Activated CD4-positive, alpha-beta T cell treated with anti-CD3 and anti-CD28 coated beads, Interleukin-2, Interleukin-6, amounts not matched to agents 100 ng/mL and 50 ng/mL, durations not matched to agents 16 hours and 8 hours (primary cell): Measurements from ENCODE around the gene CELA1.
"Not testable (repeated sequence)": the region's sequence is repeated elsewhere in the genome, so short reads cannot be mapped to it uniquely, and the experiment has no call there.

Experiments
- DNase-seq: peaks from one replicate; pipeline ENCODE4 v3.0.0-alpha.2; 2020

Gene CELA1

GRCh38 chr12:51341251-51342007 is 5.0 kb downstream of the CELA1 start:
- peak; percentile 83 for DNase-seq

DNA sequence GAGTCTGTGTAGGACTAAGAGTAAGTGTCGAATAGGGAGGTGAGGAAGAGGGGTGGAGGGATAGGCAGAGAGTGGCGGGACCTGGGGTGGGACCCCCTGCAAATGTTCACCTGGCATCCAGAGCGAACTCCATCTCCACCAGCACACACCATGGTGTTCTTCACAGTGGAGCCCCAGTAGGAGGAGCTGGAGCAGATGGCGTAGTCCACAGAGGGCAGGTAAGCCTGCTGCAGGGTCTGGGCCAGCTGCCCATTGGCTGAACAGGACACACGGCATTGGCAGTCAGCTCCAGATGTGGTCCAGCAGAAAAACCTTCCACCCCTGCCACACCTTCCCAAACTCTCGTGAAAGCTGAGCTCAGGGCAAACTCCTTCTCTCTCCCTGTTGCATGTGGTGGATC is 6.7 kb downstream of the CELA1 start:
- no peak for DNase-seq

- not testable (repeated sequence) for DNase-seq
These were observed 9.1 kb downstream of the CELA1 start for GRCh38 chr12:51337336-51337735.

DNA sequence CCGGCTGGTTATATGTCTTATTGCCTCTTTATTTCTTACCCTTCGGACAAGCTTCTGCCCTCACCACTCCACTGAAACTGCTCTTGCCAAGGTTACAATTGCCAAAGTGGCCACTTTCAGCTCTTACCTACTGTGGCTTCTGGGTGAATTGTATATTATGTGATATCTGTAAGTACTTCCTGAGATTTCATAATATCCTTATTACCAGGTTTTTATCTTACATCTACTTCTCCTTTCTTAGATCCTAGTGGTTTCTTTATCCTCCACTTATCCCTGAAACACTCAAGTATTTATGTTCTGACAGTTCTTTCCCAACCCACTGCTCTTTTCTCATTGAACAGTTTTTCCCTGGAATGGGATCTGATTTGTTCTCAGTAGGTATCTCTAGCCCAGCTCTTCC is 10.5 kb downstream of the CELA1 start:
- DNase-seq: no peak

DNA sequence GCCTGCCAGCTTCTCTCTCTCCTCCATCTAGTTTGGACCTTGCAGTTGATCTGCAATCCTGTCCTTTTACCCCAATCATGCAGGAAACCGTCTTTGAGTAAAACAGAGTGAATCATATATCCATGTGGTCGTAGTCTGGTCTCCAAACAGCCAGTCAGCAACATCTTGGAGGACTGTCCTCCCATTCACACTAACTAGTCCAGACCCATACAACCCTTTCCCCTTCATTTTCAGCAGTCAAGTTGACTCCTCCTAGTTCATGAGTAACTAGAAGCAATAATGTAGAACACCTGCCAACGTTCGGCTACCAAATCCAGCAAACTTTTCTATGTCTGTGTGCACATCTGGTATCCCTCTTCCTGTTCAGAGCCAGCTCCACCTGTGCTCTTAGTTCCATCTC is 11.7 kb downstream of the CELA1 start:
- DNase-seq: no peak

DNA sequence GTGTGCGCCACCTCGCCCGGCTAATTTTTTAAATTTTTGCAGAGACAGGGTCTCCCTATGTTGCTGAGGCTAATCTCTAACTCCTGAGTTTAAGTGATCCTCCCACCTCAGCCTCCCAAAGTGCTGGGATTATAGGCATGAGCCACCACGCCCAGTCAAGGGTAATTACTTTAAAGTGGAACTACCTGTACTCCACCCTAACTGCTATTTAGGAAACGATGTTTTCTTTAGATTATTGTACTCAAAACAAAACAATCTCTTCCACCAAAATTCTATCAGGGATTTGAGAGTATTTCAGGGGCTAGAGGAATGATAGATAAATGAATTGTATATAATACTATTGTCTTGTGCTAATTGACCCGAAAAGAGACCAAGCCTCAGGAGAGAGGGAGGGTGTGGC is 12.9 kb downstream of the CELA1 start:
- DNase-seq: no peak

DNA sequence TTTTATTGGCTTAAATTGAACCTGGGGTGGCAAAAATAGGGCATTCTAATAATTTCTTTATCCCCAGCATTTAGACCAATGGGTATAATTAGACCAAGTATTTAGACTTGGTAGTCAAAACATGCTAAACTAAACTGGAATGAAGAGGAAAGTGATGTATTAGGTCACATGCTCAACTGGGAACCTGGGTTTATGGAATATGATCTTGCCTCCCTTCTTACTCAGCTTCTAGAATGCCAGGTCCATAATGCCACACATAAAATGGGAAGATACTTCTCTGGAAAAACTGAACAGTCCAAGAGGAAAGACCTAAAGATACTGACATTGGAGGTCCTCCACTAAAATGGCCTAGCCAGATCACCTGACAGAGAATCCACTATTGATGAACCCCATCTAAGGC is 16.3 kb downstream of the CELA1 start:
- DNase-seq: no peak

DNA sequence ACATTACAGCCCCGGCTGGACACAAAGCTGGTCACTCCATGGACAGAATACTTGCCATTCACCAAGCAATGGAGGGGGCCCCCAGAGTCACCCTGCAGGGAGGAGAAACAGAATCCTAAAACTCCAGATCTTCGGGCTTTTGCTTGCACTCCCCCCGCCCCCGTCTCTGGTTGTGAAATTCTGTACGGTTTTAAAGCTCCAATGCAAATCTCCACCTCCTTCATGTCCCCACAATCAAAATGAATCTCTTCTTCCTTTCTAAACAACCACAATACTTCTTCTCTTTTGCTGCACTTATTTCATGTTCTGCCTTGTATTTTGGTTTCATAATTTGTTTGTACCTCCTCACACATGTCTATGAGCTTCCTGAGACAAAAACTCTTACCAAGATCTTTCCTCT is 16.7 kb downstream of the CELA1 start:
- DNase-seq: peak; percentile 25

DNA sequence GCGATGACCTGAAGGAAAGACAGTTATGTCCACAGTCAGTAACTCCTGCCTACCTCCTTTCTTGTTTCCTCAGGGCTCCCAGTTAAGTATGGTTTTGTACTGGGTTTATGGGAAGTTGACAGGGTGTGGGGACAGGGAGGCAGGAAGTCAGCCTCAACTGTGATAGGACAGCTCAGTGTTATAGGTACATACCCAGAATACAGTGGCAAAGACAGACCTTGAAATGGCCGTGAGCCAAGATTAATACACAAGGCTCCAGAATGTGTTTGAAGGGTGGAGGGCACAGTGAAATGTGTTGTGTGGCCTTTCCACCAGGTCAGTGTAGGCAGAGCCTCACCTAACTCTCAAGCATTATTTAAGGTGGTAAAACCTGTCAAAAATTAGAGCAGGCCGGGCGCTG is 17.9 kb downstream of the CELA1 start:
- no peak for DNase-seq

DNA sequence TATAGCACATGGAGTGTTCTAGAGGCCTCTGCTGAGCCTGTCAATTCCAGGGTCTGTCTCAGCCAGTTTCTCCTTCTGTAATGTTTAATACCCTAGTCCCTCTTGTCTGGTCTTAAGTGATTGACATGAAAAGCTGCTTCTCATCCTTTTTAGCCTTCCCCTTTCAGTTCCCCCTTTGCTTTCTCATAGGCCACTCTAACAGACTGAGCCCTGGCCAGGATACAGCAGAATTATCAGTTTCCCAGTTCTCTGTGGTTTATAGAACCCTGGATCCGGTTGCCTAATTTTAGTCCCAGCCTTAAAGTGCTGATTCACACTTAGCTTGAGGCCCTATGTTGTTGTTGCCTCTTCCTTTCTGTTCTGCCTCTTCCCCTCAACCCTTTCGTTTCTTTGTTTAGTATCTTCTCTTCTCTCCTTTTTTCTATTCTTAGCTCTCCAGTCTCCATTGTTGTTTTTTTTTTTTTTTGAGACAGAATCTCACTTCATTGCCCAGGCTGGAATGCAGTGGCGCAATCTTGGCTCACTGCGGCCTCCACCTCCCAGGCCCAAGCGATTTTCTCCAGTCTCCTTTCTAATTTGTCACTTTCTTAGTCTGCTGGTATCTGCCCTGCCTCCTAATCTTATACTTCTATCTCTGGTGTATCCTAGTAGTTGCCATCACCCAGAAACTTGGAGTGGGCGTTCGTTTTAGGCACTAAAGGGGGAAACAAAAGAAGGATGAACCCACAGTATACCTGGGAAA is 19.6 kb downstream of the CELA1 start:
- DNase-seq: peak; percentile 58

DNA sequence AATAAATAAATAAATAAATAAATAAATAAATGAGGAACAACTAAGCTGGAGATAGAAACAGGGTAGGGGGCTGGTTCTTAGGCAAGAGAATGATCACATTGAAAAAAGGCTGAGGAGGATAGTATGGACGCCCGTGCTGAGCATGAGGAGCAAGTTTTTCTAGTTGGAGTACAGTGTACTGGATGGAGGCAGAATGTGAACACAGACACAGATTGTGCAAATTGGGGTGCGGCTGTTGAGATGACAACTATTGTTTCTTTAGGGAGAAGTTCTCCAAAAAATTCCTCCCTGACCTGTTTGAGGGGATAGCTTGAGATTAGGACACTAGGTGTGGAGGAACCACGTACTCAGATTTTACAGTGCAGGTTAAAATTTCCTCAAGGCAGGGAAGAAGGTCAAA is 21.5 kb downstream of the CELA1 start:
- no peak for DNase-seq

- DNase-seq: peak; percentile 85
These were observed 22.2 kb downstream of the CELA1 start, which contains the start of gene BIN2 for GRCh38 chr12:51323966-51324895. Gene BIN2 (minus strand): TSS chr12:51324174. CDS start chr12:51324102, 72 bp downstream.

- peak; percentile 66 for DNase-seq
These were observed 23.0 kb downstream of the CELA1 start for GRCh38 chr12:51323317-51323960.

DNA sequence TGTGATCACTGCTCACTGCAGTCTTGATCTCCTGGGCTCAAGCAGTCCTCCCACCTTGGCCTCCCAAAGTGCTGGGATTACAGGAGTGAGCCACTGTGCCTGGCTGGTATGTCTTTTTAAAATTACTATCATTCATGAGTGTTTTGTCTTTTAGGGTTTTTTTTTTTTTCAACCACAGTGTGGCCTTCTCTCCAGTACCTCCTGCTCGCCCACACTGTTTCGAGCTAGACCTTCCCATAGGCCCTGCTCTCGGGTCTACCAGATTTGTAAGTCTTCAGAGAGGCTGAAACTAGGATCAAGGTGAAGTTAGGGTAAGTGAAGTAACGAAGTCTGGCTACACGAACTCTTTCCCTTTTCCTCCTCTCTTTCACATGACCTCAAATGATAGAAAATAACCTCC is 24.0 kb downstream of the CELA1 start:
- peak; percentile 55 for DNase-seq

- no peak for DNase-seq
These were observed 24.6 kb downstream of the CELA1 start for GRCh38 chr12:51321882-51322281.

GRCh38 chr12:51320695-51321320 is 25.7 kb downstream of the CELA1 start:
- peak; percentile 29 for DNase-seq

GRCh38 chr12:51320311-51320694 is 26.2 kb downstream of the CELA1 start:
- DNase-seq: no peak

GRCh38 chr12:51318846-51319599 is 27.5 kb downstream of the CELA1 start:
- peak; percentile 62 for DNase-seq

- not testable (repeated sequence) for DNase-seq
These were observed 28.2 kb downstream of the CELA1 start for GRCh38 chr12:51318057-51318806.

GRCh38 chr12:51311389-51311788 is 35.1 kb downstream of the CELA1 start:
- no peak for DNase-seq
